ENCODE measurements around the gene SOX2.
A peak's percentile ranks its signal among the peaks of the same experiment; 100 is the strongest.

Gene SOX2

DNA sequence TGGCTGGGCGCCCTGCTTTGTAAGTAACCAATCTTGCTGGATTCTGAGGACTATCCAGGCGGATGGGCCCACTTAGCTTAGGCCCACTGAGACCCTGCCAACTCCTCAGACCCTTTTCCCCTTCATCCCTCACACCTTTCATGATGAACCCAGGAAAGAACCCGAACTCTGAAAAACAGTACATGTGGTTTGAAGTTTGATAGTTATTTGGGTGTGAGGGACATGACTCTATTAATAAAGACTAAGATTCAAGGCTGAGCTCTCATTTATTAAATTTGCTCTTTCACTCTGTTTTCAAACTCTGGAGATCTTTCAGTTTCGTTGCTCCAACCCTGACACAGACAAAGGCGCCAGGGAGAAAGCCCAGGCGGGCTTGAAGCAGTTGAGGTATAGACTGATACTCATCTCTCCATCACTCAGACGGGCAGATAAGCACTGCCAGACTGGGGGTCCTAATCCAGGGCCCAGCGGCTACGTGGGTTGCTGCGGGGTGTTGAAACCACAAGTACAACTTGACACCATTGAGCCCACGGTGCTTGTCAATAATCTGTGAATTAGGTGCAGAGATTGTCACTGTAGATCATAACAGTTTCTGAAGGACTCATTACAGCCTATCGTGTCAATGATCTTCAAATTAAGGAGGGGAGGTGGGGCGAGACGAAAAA, 7.2 kb upstream of the SOX2 start:
- Histone ChIP-seq H2BK120ac (ENCODE audit: low read depth, low read length) (peak overlapping the region; percentile 95), H2BK12ac (ENCODE audit: low read length) (peak overlapping the region; percentile 93), H2AK5ac (ENCODE audit: low read depth, low read length) (peak overlapping the region; percentile 96), H3K18ac (ENCODE audit: low read length) (peak overlapping the region; percentile 87), H2AFZ (ENCODE audit: low read length) (no peak overlapping the region), H4K8ac (ENCODE audit: low read depth, low read length) (no peak overlapping the region), H3K4me2 (ENCODE audit: insufficient read depth, low read length, poor library complexity, severe bottlenecking) (no peak overlapping the region), H3K4me1 (ENCODE audit: control insufficient read depth in 2 of 2, insufficient read depth in 1 of 2, low read depth in 1 of 2, low read length in 2 of 2) (peaks cover 17 to 32% of the 10 kb centered on the region in 2 donors), H3K36me3 (replicated peaks in 1 of 2; ENCODE audit: control insufficient read depth in 2 of 2, insufficient read depth in 2 of 2, low read length in 2 of 2) (peaks cover 0 to 16% of the 10 kb centered on the region in 2 donors), H3K14ac (ENCODE audit: low read length) (no peak overlapping the region), H3K4me3 (ENCODE audit: low read length in 2 of 2) (no peak overlapping the region), H2BK5ac (ENCODE audit: low read length) (no peak overlapping the region), H3K9me3 (replicated peaks in 1 of 2; ENCODE audit: control insufficient read depth in 2 of 2, insufficient read depth in 1 of 2, low read depth in 1 of 2, low read length in 2 of 2) (peaks cover 0 to 9% of the 10 kb centered on the region in 2 donors), H3K27me3 (ENCODE audit: control insufficient read depth in 3 of 3, insufficient read depth in 3 of 3, low read depth in 1 of 3, low read length in 3 of 3) (no peaks in the 10 kb centered on the region), H3K79me1 (ENCODE audit: low read depth, low read length) (peaks cover 2% of the 10 kb centered on the region), H3K23ac (ENCODE audit: low read depth, low read length, poor library complexity) (no peak overlapping the region), H2BK15ac (ENCODE audit: low read length) (peak overlapping the region; percentile 86), H3K9ac (ENCODE audit: low read depth, low read length, poor library complexity) (no peak overlapping the region), H3K4ac (ENCODE audit: low read length) (no peak overlapping the region), H3K27ac (replicated peaks; ENCODE audit: low read length) (no peak overlapping the region), H4K91ac (ENCODE audit: low read depth, low read length, poor library complexity) (no peak overlapping the region)
- DNase-seq (ENCODE audit: low spot score), result no peak
- WGBS, 2 donors (ENCODE audit: extremely low coverage in 2 of 2, insufficient read length in 2 of 2, insufficient replicate concordance in 1 of 2), result no CpG with 5 or more reads among the region's 14 CpGs

- Histone ChIP-seq H3K79me1 (ENCODE audit: low read depth, low read length) (peaks cover 2% of the 10 kb centered on the region), H4K91ac (ENCODE audit: low read depth, low read length, poor library complexity) (no peak overlapping the region), H2AFZ (ENCODE audit: low read length) (no peak overlapping the region), H3K4me3 (ENCODE audit: low read length in 2 of 2) (no peak overlapping the region), H3K23ac (ENCODE audit: low read depth, low read length, poor library complexity) (no peak overlapping the region), H3K18ac (ENCODE audit: low read length) (no peak overlapping the region), H3K9ac (ENCODE audit: low read depth, low read length, poor library complexity) (no peak overlapping the region), H4K8ac (ENCODE audit: low read depth, low read length) (no peak overlapping the region), H2AK5ac (ENCODE audit: low read depth, low read length) (no peak overlapping the region), H3K27ac (replicated peaks; ENCODE audit: low read length) (peak overlapping the region; percentile 3), H2BK5ac (ENCODE audit: low read length) (no peak overlapping the region), H2BK12ac (ENCODE audit: low read length) (no peak overlapping the region), H3K36me3 (replicated peaks in 1 of 2; ENCODE audit: control insufficient read depth in 2 of 2, insufficient read depth in 2 of 2, low read length in 2 of 2) (peaks cover 0 to 16% of the 10 kb centered on the region in 2 donors), H3K14ac (ENCODE audit: low read length) (no peak overlapping the region), H3K4ac (ENCODE audit: low read length) (no peak overlapping the region), H3K4me2 (ENCODE audit: insufficient read depth, low read length, poor library complexity, severe bottlenecking) (no peak overlapping the region), H3K27me3 (ENCODE audit: control insufficient read depth in 3 of 3, insufficient read depth in 3 of 3, low read depth in 1 of 3, low read length in 3 of 3) (no peaks in the 10 kb centered on the region), H3K4me1 (ENCODE audit: control insufficient read depth in 2 of 2, insufficient read depth in 1 of 2, low read depth in 1 of 2, low read length in 2 of 2) (peaks cover 17 to 29% of the 10 kb centered on the region in 2 donors), H3K9me3 (replicated peaks in 1 of 2; ENCODE audit: control insufficient read depth in 2 of 2, insufficient read depth in 1 of 2, low read depth in 1 of 2, low read length in 2 of 2) (peaks cover 0 to 9% of the 10 kb centered on the region in 2 donors), H2BK15ac (ENCODE audit: low read length) (no peak overlapping the region), H2BK120ac (ENCODE audit: low read depth, low read length) (no peak overlapping the region)
- WGBS, 2 donors (ENCODE audit: extremely low coverage in 2 of 2, insufficient read length in 2 of 2, insufficient replicate concordance in 1 of 2), result no CpG with 5 or more reads among the region's 8 CpGs
- no peak for DNase-seq (ENCODE audit: low spot score)
Measured at GRCh38 chr3:181705086-181705480, 6.6 kb upstream of the SOX2 start.

- no peak overlapping the region for H4K91ac ChIP-seq (ENCODE audit: low read depth, low read length, poor library complexity)
- H2BK120ac ChIP-seq (ENCODE audit: low read depth, low read length), result no peak overlapping the region
- no peak overlapping the region for H2AK5ac ChIP-seq (ENCODE audit: low read depth, low read length)
- H3K4ac ChIP-seq (ENCODE audit: low read length), result no peak overlapping the region
- no CpG with 5 or more reads among the region's 3 CpGs for WGBS, 2 donors (ENCODE audit: extremely low coverage in 2 of 2, insufficient read length in 2 of 2, insufficient replicate concordance in 1 of 2)
- peaks cover 0 to 14% of the 10 kb centered on the region in 2 donors for H3K36me3 ChIP-seq (replicated peaks in 1 of 2; ENCODE audit: control insufficient read depth in 2 of 2, insufficient read depth in 2 of 2, low read length in 2 of 2)
- H3K14ac ChIP-seq (ENCODE audit: low read length), result no peak overlapping the region
- H3K27me3 ChIP-seq (ENCODE audit: control insufficient read depth in 3 of 3, insufficient read depth in 3 of 3, low read depth in 1 of 3, low read length in 3 of 3), result no peaks in the 10 kb centered on the region
- peaks cover 0 to 7% of the 10 kb centered on the region in 2 donors for H3K9me3 ChIP-seq (replicated peaks in 1 of 2; ENCODE audit: control insufficient read depth in 2 of 2, insufficient read depth in 1 of 2, low read depth in 1 of 2, low read length in 2 of 2)
- H3K4me1 ChIP-seq (ENCODE audit: control insufficient read depth in 2 of 2, insufficient read depth in 1 of 2, low read depth in 1 of 2, low read length in 2 of 2), result peaks cover 11 to 29% of the 10 kb centered on the region in 2 donors
- peak overlapping the region; percentile 81 for H3K27ac ChIP-seq (replicated peaks; ENCODE audit: low read length)
- H3K23ac ChIP-seq (ENCODE audit: low read depth, low read length, poor library complexity), result no peak overlapping the region
- DNase-seq (ENCODE audit: low spot score), result no peak
- no peak overlapping the region for H3K9ac ChIP-seq (ENCODE audit: low read depth, low read length, poor library complexity)
- no peak overlapping the region for H2BK12ac ChIP-seq (ENCODE audit: low read length)
- no peak overlapping the region for H2BK15ac ChIP-seq (ENCODE audit: low read length)
- H3K4me3 ChIP-seq (ENCODE audit: low read length in 2 of 2), result no peak overlapping the region
- no peak overlapping the region for H2AFZ ChIP-seq (ENCODE audit: low read length)
- H3K18ac ChIP-seq (ENCODE audit: low read length), result no peak overlapping the region
- H2BK5ac ChIP-seq (ENCODE audit: low read length), result no peak overlapping the region
- H3K79me1 ChIP-seq (ENCODE audit: low read depth, low read length), result peaks cover 5% of the 10 kb centered on the region
- no peak overlapping the region for H4K8ac ChIP-seq (ENCODE audit: low read depth, low read length)
- H3K4me2 ChIP-seq (ENCODE audit: insufficient read depth, low read length, poor library complexity, severe bottlenecking), result no peak overlapping the region
Measured at GRCh38 chr3:181707980-181708379, 3.7 kb upstream of the SOX2 start.

- no peak for DNase-seq (ENCODE audit: low spot score)
- peak overlapping the region in 1 of 2 donors; percentile 95 for H3K4me3 ChIP-seq (ENCODE audit: low read length in 2 of 2)
- H3K14ac ChIP-seq (ENCODE audit: low read length), result no peak overlapping the region
- peak overlapping the region; percentile 82 for H3K27ac ChIP-seq (replicated peaks; ENCODE audit: low read length)
- H3K9ac ChIP-seq (ENCODE audit: low read depth, low read length, poor library complexity), result no peak overlapping the region
- no peak overlapping the region for H4K8ac ChIP-seq (ENCODE audit: low read depth, low read length)
- H3K36me3 ChIP-seq (replicated peaks in 1 of 2; ENCODE audit: control insufficient read depth in 2 of 2, insufficient read depth in 2 of 2, low read length in 2 of 2), result peaks cover 4 to 21% of the 10 kb centered on the region in 2 donors
- no peaks in the 10 kb centered on the region for H3K9me3 ChIP-seq (replicated peaks in 1 of 2; ENCODE audit: control insufficient read depth in 2 of 2, insufficient read depth in 1 of 2, low read depth in 1 of 2, low read length in 2 of 2)
- peaks cover 6 to 29% of the 10 kb centered on the region in 2 donors for H3K4me1 ChIP-seq (ENCODE audit: control insufficient read depth in 2 of 2, insufficient read depth in 1 of 2, low read depth in 1 of 2, low read length in 2 of 2)
- H3K4ac ChIP-seq (ENCODE audit: low read length), result no peak overlapping the region
- no peak overlapping the region for H3K18ac ChIP-seq (ENCODE audit: low read length)
- H2AK5ac ChIP-seq (ENCODE audit: low read depth, low read length), result no peak overlapping the region
- H4K91ac ChIP-seq (ENCODE audit: low read depth, low read length, poor library complexity), result no peak overlapping the region
- no peak overlapping the region for H2BK5ac ChIP-seq (ENCODE audit: low read length)
- no peak overlapping the region for H3K23ac ChIP-seq (ENCODE audit: low read depth, low read length, poor library complexity)
- no peak overlapping the region for H2BK15ac ChIP-seq (ENCODE audit: low read length)
- H3K4me2 ChIP-seq (ENCODE audit: insufficient read depth, low read length, poor library complexity, severe bottlenecking), result peak overlapping the region; percentile 66
- H3K79me1 ChIP-seq (ENCODE audit: low read depth, low read length), result peaks cover 2% of the 10 kb centered on the region
- no peak overlapping the region for H2BK12ac ChIP-seq (ENCODE audit: low read length)
- no peaks in the 10 kb centered on the region for H3K27me3 ChIP-seq (ENCODE audit: control insufficient read depth in 3 of 3, insufficient read depth in 3 of 3, low read depth in 1 of 3, low read length in 3 of 3)
- no CpG with 5 or more reads among the region's 16 CpGs for WGBS, 2 donors (ENCODE audit: extremely low coverage in 2 of 2, insufficient read length in 2 of 2, insufficient replicate concordance in 1 of 2)
- no peak overlapping the region for H2AFZ ChIP-seq (ENCODE audit: low read length)
- no peak overlapping the region for H2BK120ac ChIP-seq (ENCODE audit: low read depth, low read length)
Measured at GRCh38 chr3:181709537-181710279, 2.0 kb upstream of the SOX2 start.

Measured in neuronal stem cell (in vitro differentiated cells).